ENCODE results near the gene SOX12. TPM values are rescaled to one million over a fixed set of nuclear protein-coding genes. Genes with fewer than 3 reads are reported as not detected.

SOX12 gene
- polyA plus RNA-seq, 1 donor = 24.1 TPM

- DNase-seq (ENCODE audit: low read depth) = no peak
Observed at GRCh38 chr20:301886-302848, 23.2 kb upstream of the SOX12 start.

GRCh38 chr20:305745-306144, 19.6 kb upstream of the SOX12 start:
- no peak for DNase-seq (ENCODE audit: low read depth)

GRCh38 chr20:308427-309038, 16.8 kb upstream of the SOX12 start:
- DNase-seq (ENCODE audit: low read depth) = no peak

GRCh38 chr20:309306-309840, 16.0 kb upstream of the SOX12 start:
- no peak for DNase-seq (ENCODE audit: low read depth)

GRCh38 chr20:309841-310644, 15.3 kb upstream of the SOX12 start:
- DNase-seq (ENCODE audit: low read depth) = peak; percentile 97

- no peak for DNase-seq (ENCODE audit: low read depth)
Observed at GRCh38 chr20:310645-311044, 14.7 kb upstream of the SOX12 start.

GRCh38 chr20:311609-312008, 13.7 kb upstream of the SOX12 start:
- no peak for DNase-seq (ENCODE audit: low read depth)

GRCh38 chr20:312067-312466, 13.3 kb upstream of the SOX12 start:
- no peak for DNase-seq (ENCODE audit: low read depth)

- no peak for DNase-seq (ENCODE audit: low read depth)
Observed at GRCh38 chr20:312866-313265, 12.5 kb upstream of the SOX12 start.

GRCh38 chr20:313402-313801, 11.9 kb upstream of the SOX12 start:
- no peak for DNase-seq (ENCODE audit: low read depth)

- DNase-seq (ENCODE audit: low read depth) = no peak
Observed at GRCh38 chr20:313948-314347, 11.4 kb upstream of the SOX12 start.

GRCh38 chr20:316316-317068, 8.9 kb upstream of the SOX12 start:
- no peak for DNase-seq (ENCODE audit: low read depth)

- DNase-seq (ENCODE audit: low read depth) = no peak
Observed at GRCh38 chr20:324177-325044, 941 bp upstream of the SOX12 start.

- no peak for DNase-seq (ENCODE audit: low read depth)
Observed at GRCh38 chr20:325889-326644, 715 bp downstream of the SOX12 start.

GRCh38 chr20:326645-327185, 1.4 kb downstream of the SOX12 start:
- no peak for DNase-seq (ENCODE audit: low read depth)

- no peak for DNase-seq (ENCODE audit: low read depth)
Observed at GRCh38 chr20:327186-328026, 2.1 kb downstream of the SOX12 start.

GRCh38 chr20:328027-328974, 2.9 kb downstream of the SOX12 start:
- DNase-seq (ENCODE audit: low read depth) = no peak

Measured in forelimb muscle (tissue), 1 donor.